Ascending aorta (tissue), 2 donors: ENCODE results near the gene PHLPP1. TPM values are rescaled to one million over a fixed set of nuclear protein-coding genes. Genes with fewer than 3 reads are reported as not detected.

Experiments
- DNase-seq, 2 donors: peaks; one replicate each; pipeline ENCODE4 v3.0.0-alpha.2; 2019; ENCODE audit warnings: low spot score in 2 of 2
- H3K27ac ChIP-seq, 2 donors: fragments of 200-600 bp; sonication (generic); one replicate each; pipeline ENCODE4 v1.5.1; 2016 to 2017; ENCODE audit warnings: mild to moderate bottlenecking in 1 of 2
- H3K27me3 ChIP-seq: fragments of 200-600 bp; sonication (generic); one replicate; pipeline ENCODE4 v1.5.1; 2017
- H3K36me3 ChIP-seq, 2 donors: fragments of 200-600 bp; sonication (generic); one replicate each; pipeline ENCODE4 v1.5.1; 2016
- H3K4me1 ChIP-seq, 2 donors: fragments of 200-600 bp; sonication (generic); one replicate each; pipeline ENCODE4 v1.5.1; 2016 to 2017; ENCODE audit warnings: mild to moderate bottlenecking in 1 of 2
- H3K4me3 ChIP-seq, 2 donors: fragments of 200-600 bp; sonication (generic); one replicate each; pipeline ENCODE4 v1.5.1; 2016 to 2017; ENCODE audit warnings: mild to moderate bottlenecking in 1 of 2
- H3K9me3 ChIP-seq, 2 donors: fragments of 200-600 bp; sonication (generic); one replicate each; pipeline ENCODE4 v1.5.1; 2016
- CTCF ChIP-seq, 3 experiments: fragments of 200-600 bp in 2 of 3; fragments of 450-650 bp in 1 of 3; sonication (generic) in 2 of 3; IDR thresholded peaks; one replicate each; pipeline ENCODE4 v1.5.1; 2016 to 2019; ENCODE audit warnings: antibody characterized with exemption in 3 of 3, mild to moderate bottlenecking in 1 of 3, moderate library complexity in 1 of 3
- intact Hi-C: fragments of 100-400 bp; cut with DNase I; formaldehyde crosslinking; loops from one replicate; pipeline ENCODE4 v1.15.1; 2023
- total RNA-seq: library from RNA; depleted of rRNA; stranded (reverse); fragments of >200 nt; gene quantifications from one replicate; pipeline ENCODE4 v1.1.0, GENCODE V29; 2016

Gene PHLPP1
- total RNA-seq, 1 donor from 2014 or later = 9.8 TPM

- H3K36me3 ChIP-seq = no peaks in the 10 kb centered on the region
- no peak overlapping the region for H3K4me3 ChIP-seq
- intact Hi-C loops = no loop called here
- TF ChIP-seq CTCF (IDR thresholded peaks at IDR 0.05) = no peak
- H3K4me1 ChIP-seq = no peaks in the 10 kb centered on the region
- H3K27ac ChIP-seq = no peak overlapping the region
- DNase-seq = no peak
- no peaks in the 10 kb centered on the region for H3K9me3 ChIP-seq
- no peaks in the 10 kb centered on the region for H3K27me3 ChIP-seq
Measured at GRCh38 chr18:62759704-62760402, 44.5 kb downstream of the PHLPP1 start.

- H3K4me3 ChIP-seq = no peak overlapping the region
- no peak for DNase-seq
- intact Hi-C loops = no loop called here
- H3K27ac ChIP-seq = no peak overlapping the region
- no peak for TF ChIP-seq CTCF (IDR thresholded peaks at IDR 0.05)
- no peaks in the 10 kb centered on the region for H3K27me3 ChIP-seq
- H3K9me3 ChIP-seq = no peaks in the 10 kb centered on the region
- no peaks in the 10 kb centered on the region for H3K4me1 ChIP-seq
- H3K36me3 ChIP-seq = no peaks in the 10 kb centered on the region
Measured at GRCh38 chr18:62760403-62760734, 45.0 kb downstream of the PHLPP1 start.

GRCh38 chr18:62763101-62763521 is 47.8 kb downstream of the PHLPP1 start:
- no peaks in the 10 kb centered on the region for H3K27me3 ChIP-seq
- no peak overlapping the region for H3K27ac ChIP-seq
- H3K4me1 ChIP-seq = peaks cover 0 to 4% of the 10 kb centered on the region in 2 donors
- DNase-seq = no peak
- H3K36me3 ChIP-seq = no peaks in the 10 kb centered on the region
- H3K9me3 ChIP-seq = no peaks in the 10 kb centered on the region
- intact Hi-C loops = no loop called here
- no peak for TF ChIP-seq CTCF (IDR thresholded peaks at IDR 0.05)
- no peak overlapping the region for H3K4me3 ChIP-seq

- Histone ChIP-seq H3K27ac (no peak overlapping the region), H3K4me3 (no peak overlapping the region), H3K4me1 (peaks cover 0 to 4% of the 10 kb centered on the region in 2 donors), H3K36me3 (no peaks in the 10 kb centered on the region), H3K27me3 (no peaks in the 10 kb centered on the region), H3K9me3 (no peaks in the 10 kb centered on the region)
- no peak for DNase-seq
- intact Hi-C loops = no loop called here
- no peak for TF ChIP-seq CTCF (IDR thresholded peaks at IDR 0.05)
Measured at GRCh38 chr18:62766266-62766665, 50.9 kb downstream of the PHLPP1 start.

- Histone ChIP-seq H3K4me1 (peaks cover 0 to 4% of the 10 kb centered on the region in 2 donors), H3K27me3 (no peaks in the 10 kb centered on the region), H3K36me3 (no peaks in the 10 kb centered on the region), H3K9me3 (no peaks in the 10 kb centered on the region), H3K4me3 (no peak overlapping the region), H3K27ac (no peak overlapping the region)
- intact Hi-C loops = no loop called here
- TF ChIP-seq CTCF (IDR thresholded peaks at IDR 0.05) = no peak
- DNase-seq = no peak
Measured at GRCh38 chr18:62767321-62767720, 52.0 kb downstream of the PHLPP1 start.
